Measurements from ENCODE around the gene KIF26B. TPM values are rescaled to one million over a fixed set of nuclear protein-coding genes. Genes with fewer than 3 reads are reported as not detected.

Gene KIF26B
- total and polyA plus RNA-seq, 2 of the 4 experiments (the other 2 are of a cell fraction) = 0.53 to 0.54 TPM

DNA sequence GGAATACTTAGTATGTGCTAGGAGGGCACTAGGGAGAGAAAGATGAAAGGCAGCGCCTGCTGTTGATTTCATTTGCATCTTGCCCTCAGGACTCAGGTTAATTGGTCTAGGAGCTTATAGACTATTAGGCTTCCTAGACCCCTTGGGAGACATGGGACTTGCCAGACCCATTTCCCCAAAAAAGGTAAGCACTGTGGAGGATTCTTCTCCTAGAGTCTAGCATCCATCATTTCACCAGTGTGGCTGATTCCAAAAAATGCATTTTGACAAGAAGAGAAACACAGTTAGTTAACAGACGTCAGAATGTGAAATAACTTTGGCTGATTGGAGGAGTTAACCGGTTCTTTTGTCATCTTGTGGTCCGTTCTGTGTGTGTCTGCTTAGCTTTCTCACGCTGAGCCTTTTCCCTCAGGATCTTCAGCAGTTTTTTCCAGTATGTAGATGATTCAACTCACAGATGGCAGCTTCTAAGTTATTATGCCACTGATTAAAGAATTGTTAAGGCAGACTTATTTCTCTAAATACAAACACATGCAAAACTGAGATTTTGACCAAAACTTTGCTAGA, 108.8 kb downstream of the KIF26B start:
- in situ Hi-C loops (cut with MboI; ENCODE audit: low sequenced_read_pairs) = no loop called here
- no peak for DNase-seq
- Histone ChIP-seq H2BK20ac (ENCODE audit: low read depth, low read length) (no peak overlapping the region), H3K27ac (ENCODE audit: insufficient read depth, low read length) (no peak overlapping the region), H3K4me1 (ENCODE audit: control insufficient read depth, insufficient read depth, low read length) (no peaks in the 10 kb centered on the region), H2BK15ac (ENCODE audit: low read depth, low read length) (no peak overlapping the region), H3K4ac (ENCODE audit: low read depth, low read length) (no peak overlapping the region), H3K23ac (ENCODE audit: low read depth, low read length) (no peak overlapping the region), H3K14ac (replicated peaks; ENCODE audit: low read depth, low read length) (no peak overlapping the region), H2BK120ac (ENCODE audit: low read depth, low read length) (no peak overlapping the region), H3K4me3 (ENCODE audit: insufficient read depth, low read depth, low read length) (no peak overlapping the region), H3K56ac (ENCODE audit: extremely low read depth, insufficient read depth, low read length) (no peak overlapping the region), H3K79me1 (ENCODE audit: low read depth in 1 of 2, low read length in 2 of 2) (no peaks in the 10 kb centered on the region), H3K4me2 (ENCODE audit: low read depth, low read length) (no peak overlapping the region), H3K18ac (ENCODE audit: low read depth, low read length) (no peak overlapping the region), H3K9me1 (ENCODE audit: insufficient read depth, low read length) (no peaks in the 10 kb centered on the region), H2BK5ac (ENCODE audit: low read depth, low read length, poor library complexity, severe bottlenecking) (no peak overlapping the region), H2AK5ac (ENCODE audit: low read depth, low read length) (no peak overlapping the region), H4K5ac (ENCODE audit: low read depth, low read length) (no peak overlapping the region), H4K8ac (ENCODE audit: low read depth in 2 of 2, low read length in 2 of 2) (no peak overlapping the region), H3K36me3 (ENCODE audit: control insufficient read depth, insufficient read depth, low read length) (no peaks in the 10 kb centered on the region), H3K9me3 (ENCODE audit: control insufficient read depth, insufficient read depth, low read length) (no peaks in the 10 kb centered on the region), H3K9ac (ENCODE audit: low read depth, low read length) (no peak overlapping the region), H4K91ac (ENCODE audit: insufficient read depth, low read depth, low read length) (no peak overlapping the region), H4K20me1 (ENCODE audit: insufficient read depth, low read length) (no peaks in the 10 kb centered on the region), H3K27me3 (ENCODE audit: control insufficient read depth, insufficient read depth, low read length) (no peaks in the 10 kb centered on the region), H2AFZ (replicated peaks; ENCODE audit: low read length, poor library complexity) (no peak overlapping the region), H2AK9ac (replicated peaks; ENCODE audit: low read depth, low read length, poor library complexity) (no peak overlapping the region)
- dilution Hi-C loops (cut with HindIII; ENCODE audit: low sequenced_read_pairs, unreplicated experiment) = no loop called here
- TF ChIP-seq MXI1 (IDR thresholded peaks at IDR 0.05; ENCODE audit: borderline replicate concordance, low read depth, low read length) (no peak), MAZ (IDR thresholded peaks at IDR 0.05; ENCODE audit: borderline replicate concordance, low read depth, low read length) (no peak), NFE2L2 (IDR thresholded peaks at IDR 0.05; ENCODE audit: low read depth, low read length) (no peak)
- POLR2A ChIA-PET (ENCODE audit: unreplicated experiment) = no interaction called here
- CTCF ChIA-PET = no interaction called here
- ATAC-seq (ENCODE audit: low read depth) = no peak
- intact Hi-C loops (cut with micrococcal nuclease) = no loop called here
- WGBS, 2 experiments (ENCODE audit: extremely low coverage in 2 of 2, insufficient read length in 1 of 2) = no CpG with 5 or more reads among the region's 5 CpGs
- no TSS peak for BruUV-seq (replicated peaks)

All from IMR-90 (cell line).